ENCODE data around the gene DNAJA3. TPM values are rescaled to one million over a fixed set of nuclear protein-coding genes. Genes with fewer than 3 reads are reported as not detected.

The DNAJA3 gene
- total and polyA plus RNA-seq, 2 of the 4 experiments (the other 2 are of a cell fraction), result 38.0 to 40.2 TPM

DNA sequence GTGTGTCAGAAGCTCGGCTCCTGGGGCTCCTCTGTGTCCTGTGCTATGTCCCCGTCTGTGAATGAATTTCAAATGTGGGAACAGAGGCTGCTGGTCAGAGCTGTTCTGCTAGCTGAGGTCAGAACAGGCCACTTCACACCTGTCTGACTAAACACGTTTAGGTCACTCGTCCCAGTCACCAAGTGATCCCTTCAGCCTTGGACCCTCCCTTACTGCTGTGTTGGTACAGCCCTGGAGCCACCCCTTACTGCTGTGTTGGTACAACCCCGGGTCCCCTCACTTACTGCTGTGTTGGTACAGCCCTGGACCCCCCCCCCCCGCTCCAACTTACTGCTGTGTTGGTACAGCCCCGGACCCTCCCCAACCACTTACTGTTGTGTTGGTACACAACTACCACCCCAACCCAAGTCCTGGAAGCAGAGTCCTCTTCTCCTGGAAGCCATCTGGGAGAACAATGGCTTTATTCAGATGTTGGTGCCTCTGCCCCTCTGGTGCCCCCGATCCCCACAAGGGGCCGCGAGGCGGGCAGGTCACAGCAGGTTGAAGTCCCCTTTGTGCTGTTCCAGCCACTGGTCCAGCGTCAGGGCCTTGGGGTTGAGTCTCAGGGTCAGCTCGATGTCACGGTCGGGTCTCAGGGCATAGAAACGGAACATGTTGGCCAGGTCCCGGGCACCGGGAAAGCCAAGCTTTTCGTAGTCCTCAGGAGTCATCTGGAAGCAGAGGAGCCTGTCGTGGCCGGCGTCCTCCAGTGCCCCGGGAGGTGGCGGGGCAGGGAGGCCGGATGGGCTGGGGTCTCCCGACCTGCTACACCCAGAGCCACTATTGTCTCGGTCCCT is 35.8 kb downstream of the DNAJA3 start:
- Histone ChIP-seq H2AFZ (replicated peaks; ENCODE audit: low read length, poor library complexity) (no peak overlapping the region), H2AK9ac (replicated peaks; ENCODE audit: low read depth, low read length, poor library complexity) (no peak overlapping the region), H4K8ac (ENCODE audit: low read depth in 2 of 2, low read length in 2 of 2) (no peak overlapping the region), H2AK5ac (ENCODE audit: low read depth, low read length) (peak overlapping the region; percentile 24; the same call in 1 of the 2 replicates), H3K36me3 (ENCODE audit: control insufficient read depth, insufficient read depth, low read length) (peaks cover 37% of the 10 kb centered on the region), H3K56ac (ENCODE audit: extremely low read depth, insufficient read depth, low read length) (no peak overlapping the region), H4K91ac (ENCODE audit: insufficient read depth, low read depth, low read length) (no peak overlapping the region), H4K20me1 (ENCODE audit: insufficient read depth, low read length) (peaks cover 6% of the 10 kb centered on the region), H3K9ac (ENCODE audit: low read depth, low read length) (no peak overlapping the region), H3K4me2 (ENCODE audit: low read depth, low read length) (no peak overlapping the region), H3K9me1 (ENCODE audit: insufficient read depth, low read length) (peaks cover 12% of the 10 kb centered on the region), H3K4me1 (ENCODE audit: control insufficient read depth, insufficient read depth, low read length) (peaks cover 19% of the 10 kb centered on the region), H3K79me1 (ENCODE audit: low read depth in 1 of 2, low read length in 2 of 2) (peaks cover 0 to 27% of the 10 kb centered on the region in 2 experiments; a peak in 1 of 4 replicates), H2BK5ac (ENCODE audit: low read depth, low read length, poor library complexity, severe bottlenecking) (no peak overlapping the region), H3K14ac (replicated peaks; ENCODE audit: low read depth, low read length) (no peak overlapping the region), H3K18ac (ENCODE audit: low read depth, low read length) (no peak overlapping the region), H2BK15ac (ENCODE audit: low read depth, low read length) (no peak overlapping the region), H3K4ac (ENCODE audit: low read depth, low read length) (no peak overlapping the region), H3K27ac (ENCODE audit: insufficient read depth, low read length) (no peak overlapping the region), H3K4me3 (ENCODE audit: insufficient read depth, low read depth, low read length) (no peak overlapping the region), H3K9me3 (ENCODE audit: control insufficient read depth, insufficient read depth, low read length) (no peaks in the 10 kb centered on the region), H2BK120ac (ENCODE audit: low read depth, low read length) (no peak overlapping the region), H2BK20ac (ENCODE audit: low read depth, low read length) (no peak overlapping the region), H3K23ac (ENCODE audit: low read depth, low read length) (no peak overlapping the region), H4K5ac (ENCODE audit: low read depth, low read length) (no peak overlapping the region), H3K27me3 (ENCODE audit: control insufficient read depth, insufficient read depth, low read length) (no peaks in the 10 kb centered on the region)
- TF ChIP-seq CEBPB (IDR thresholded peaks at IDR 0.05; ENCODE audit: low read depth, low read length) (no peak), BHLHE40 (IDR thresholded peaks at IDR 0.05; ENCODE audit: low read depth, low read length) (peak; percentile 40; the same call in 1 of the 2 replicates)
- DNase-seq, result no peak
- ChIA-PET CTCF (no interaction called here), POLR2A (ENCODE audit: unreplicated experiment) (no interaction called here)
- BruUV-seq (replicated peaks), result no TSS peak
- 86% methylated on average over 18 of the region's 27 CpGs; no CpG with 5 or more reads in 1 of the 2 experiments for WGBS, 2 experiments (ENCODE audit: extremely low coverage in 2 of 2, insufficient read length in 1 of 2)
- no peak for ATAC-seq (ENCODE audit: low read depth)
- in situ Hi-C loops (cut with MboI; ENCODE audit: low sequenced_read_pairs) (no loop called here), intact Hi-C loops (cut with micrococcal nuclease) (no loop called here), dilution Hi-C loops (cut with HindIII; ENCODE audit: low sequenced_read_pairs, unreplicated experiment) (no loop called here)
